H1 (cell line): ENCODE data around the gene FGF5. TPM values are rescaled to one million over a fixed set of nuclear protein-coding genes. Genes with fewer than 3 reads are reported as not detected.

Experiments used
- CTCF ChIA-PET: fragments of 300-600 bp; sonication (Branson Sonifier 250); formaldehyde crosslinking; loops from one replicate; lab custom pipeline; 2021; ENCODE audit not compliant: partially characterized antibody; lab: Charles Lee
- POLR2A ChIA-PET: fragments of 300-600 bp; sonication (Branson Sonifier 250); formaldehyde crosslinking; loops from one replicate; lab custom pipeline; 2021; ENCODE audit warnings: inconsistent platforms; ENCODE audit not compliant: partially characterized antibody; lab: Charles Lee
- DNase-seq, 2 experiments: peaks; one replicate each; pipeline versions ENCODE4 v3.0.0 to v3.0.0-alpha.2; 2010 to 2022; ENCODE audit warnings: low spot score in 2 of 2, low read depth in 1 of 2, mixed read lengths in 1 of 2
- FAIRE-seq: peaks from 2 replicates; lab custom pipeline; 2011; peaks lifted over from hg19 to GRCh38; lab: Jason Lieb, UNC
- H2AFZ ChIP-seq: 2 replicates; pipeline ENCODE4 v1.8.1; 2012; ENCODE audit warnings: low read length, inconsistent platforms
- H2AK5ac ChIP-seq: 2 replicates; pipeline ENCODE4 v1.6.1; 2013; ENCODE audit warnings: low read depth, low read length
- H2BK120ac ChIP-seq: replicated peaks from 2 replicates; pipeline ENCODE3; 2013; ENCODE audit warnings: low read depth, low read length, inconsistent platforms
- H2BK12ac ChIP-seq: 2 replicates; pipeline ENCODE4 v1.6.1; 2013; ENCODE audit warnings: low read depth, low read length
- H2BK15ac ChIP-seq: 2 replicates; pipeline ENCODE4 v1.6.1; 2013; ENCODE audit warnings: low read length
- H2BK20ac ChIP-seq: 2 replicates; pipeline ENCODE4 v1.6.1; 2013; ENCODE audit warnings: low read length
- H2BK5ac ChIP-seq: 2 replicates; pipeline ENCODE4 v1.6.1; 2013; ENCODE audit warnings: low read depth, low read length
- H3K14ac ChIP-seq: 2 replicates; pipeline ENCODE4 v1.6.1; 2013; ENCODE audit warnings: inconsistent platforms; ENCODE audit not compliant: insufficient read length
- H3K18ac ChIP-seq: 2 replicates; pipeline ENCODE4 v1.6.1; 2013; ENCODE audit warnings: low read length; ENCODE audit errors: extremely low read depth
- H3K23ac ChIP-seq: 2 replicates; pipeline ENCODE4 v1.6.1; 2013; ENCODE audit warnings: inconsistent platforms; ENCODE audit not compliant: insufficient read length
- H3K23me2 ChIP-seq: 2 replicates; pipeline ENCODE4 v1.6.1; 2013; ENCODE audit warnings: low read depth, low read length
- H3K27ac ChIP-seq: 2 replicates; pipeline ENCODE4 v1.6.1; 2011; ENCODE audit warnings: low read depth, low read length, inconsistent platforms
- H3K27me3 ChIP-seq, 4 experiments: replicated peaks in 1 of 4; 1 replicate in 1 of 4; 2 replicates in 3 of 4; pipeline versions ENCODE4 v1.6.1 to v1.8.1; 2011 to 2013; ENCODE audit warnings: low read length in 3 of 4, mild to moderate bottlenecking in 3 of 4, inconsistent platforms in 2 of 4, mixed read lengths in 2 of 4, moderate library complexity in 1 of 4; ENCODE audit not compliant: control insufficient read depth in 3 of 4, insufficient read depth in 3 of 4; ENCODE audit errors: extremely low read depth in 1 of 4
- H3K36me3 ChIP-seq, 4 experiments: 2 replicates each; pipeline versions ENCODE4 v1.6.1 to v1.8.1; 2011 to 2013; ENCODE audit warnings: mild to moderate bottlenecking in 4 of 4, low read length in 3 of 4, moderate library complexity in 2 of 4, control low read depth in 1 of 4, inconsistent platforms in 1 of 4; ENCODE audit not compliant: insufficient read depth in 4 of 4, control insufficient read depth in 2 of 4
- H3K4ac ChIP-seq: replicated peaks from 2 replicates; pipeline ENCODE3; 2013; ENCODE audit warnings: low read length, low read depth, mixed read lengths, inconsistent platforms; ENCODE audit not compliant: insufficient read length
- H3K4me1 ChIP-seq, 4 experiments: replicated peaks in 1 of 4; 1 replicate in 1 of 4; 2 replicates in 3 of 4; pipeline versions ENCODE4 v1.6.1 to v1.8.1; 2011 to 2013; ENCODE audit warnings: low read length in 3 of 4, inconsistent platforms in 2 of 4, mixed read lengths in 1 of 4; ENCODE audit not compliant: insufficient read depth in 4 of 4, control insufficient read depth in 3 of 4
- H3K4me2 ChIP-seq, 2 experiments: 2 replicates each; pipeline versions ENCODE4 v1.6.1 to v1.8.1; 2011 to 2013; ENCODE audit warnings: low read depth in 2 of 2, low read length in 2 of 2, control low read depth in 1 of 2, inconsistent platforms in 1 of 2, mild to moderate bottlenecking in 1 of 2; ENCODE audit not compliant: insufficient read depth in 1 of 2
- H3K4me3 ChIP-seq, 4 experiments: fragments of 200-600, 300-600 bp in 1 of 4; sonication (generic), shearing (Covaris generic), sonication (Bioruptor Twin) in 1 of 4; 2 replicates each; pipeline versions ENCODE4 v1.5.1 to v1.8.1; 2011 to 2016; ENCODE audit warnings: low read length in 4 of 4, low read depth in 3 of 4, control low read depth in 2 of 4, inconsistent platforms in 2 of 4, mild to moderate bottlenecking in 2 of 4, mixed read lengths in 1 of 4, moderate library complexity in 1 of 4; ENCODE audit not compliant: insufficient read depth in 2 of 4; ENCODE audit errors: extremely low read depth in 1 of 4
- H3K56ac ChIP-seq: replicated peaks from 2 replicates; pipeline ENCODE3; 2013; ENCODE audit warnings: low read depth, mild to moderate bottlenecking, mixed read lengths, low read length, inconsistent platforms; ENCODE audit not compliant: insufficient read length
- H3K79me1 ChIP-seq: 2 replicates; pipeline ENCODE4 v1.6.1; 2013; ENCODE audit warnings: low read depth, low read length, control low read depth
- H3K79me2 ChIP-seq, 2 experiments: 2 replicates each; pipeline versions ENCODE4 v1.6.1 to v1.8.1; 2012 to 2013; ENCODE audit warnings: low read length in 2 of 2, mild to moderate bottlenecking in 2 of 2, inconsistent platforms in 1 of 2; ENCODE audit not compliant: insufficient read depth in 2 of 2, control insufficient read depth in 1 of 2
- H3K9ac ChIP-seq, 4 experiments: replicated peaks in 1 of 4; 1 replicate in 1 of 4; 2 replicates in 3 of 4; pipeline versions ENCODE4 v1.6.1 to v1.8.1; 2011 to 2013; ENCODE audit warnings: low read depth in 3 of 4, low read length in 3 of 4, control low read depth in 2 of 4, mild to moderate bottlenecking in 2 of 4, moderate library complexity in 2 of 4, inconsistent platforms in 1 of 4; ENCODE audit errors: extremely low read depth in 1 of 4
- H3K9me3 ChIP-seq, 2 experiments: 2 replicates each; pipeline versions ENCODE4 v1.6.1 to v1.8.1; 2012 to 2013; ENCODE audit warnings: mild to moderate bottlenecking in 2 of 2, moderate library complexity in 2 of 2, control low read depth in 1 of 2, inconsistent platforms in 1 of 2, low read depth in 1 of 2, low read length in 1 of 2, mixed read lengths in 1 of 2; ENCODE audit not compliant: insufficient read depth in 2 of 2
- H4K20me1 ChIP-seq, 2 experiments: replicated peaks in 1 of 2; 2 replicates each; pipeline versions ENCODE3 to v1.8.1; 2011 to 2013; ENCODE audit warnings: inconsistent platforms in 2 of 2, low read length in 2 of 2, mild to moderate bottlenecking in 1 of 2; ENCODE audit not compliant: insufficient read depth in 2 of 2, control insufficient read depth in 1 of 2
- H4K5ac ChIP-seq: 2 replicates; pipeline ENCODE4 v1.6.1; 2013; ENCODE audit warnings: low read length, low read depth, mixed read lengths, inconsistent platforms; ENCODE audit not compliant: insufficient read length
- H4K8ac ChIP-seq: 2 replicates; pipeline ENCODE4 v1.8.0; 2013; ENCODE audit warnings: mild to moderate bottlenecking, moderate library complexity, low read length, inconsistent platforms; ENCODE audit not compliant: insufficient read depth; ENCODE audit errors: extremely low read depth
- H4K91ac ChIP-seq: replicated peaks from 2 replicates; pipeline ENCODE3; 2013; ENCODE audit warnings: low read length, mixed read lengths, inconsistent platforms; ENCODE audit not compliant: insufficient read length
- ASH2L ChIP-seq: fragments of 200-600, 300-600 bp; sonication (generic); IDR thresholded peaks from one replicate; pipeline ENCODE4 v1.7.1; 2017; ENCODE audit warnings: low read length
- CHD1 ChIP-seq: IDR thresholded peaks from 2 replicates; pipeline ENCODE4 v1.6.1; 2012; ENCODE audit warnings: low read depth, low read length, improper control_type of control experiment
- GTF2F1 ChIP-seq: IDR thresholded peaks from 2 replicates; pipeline ENCODE4 v1.6.1; 2012; ENCODE audit warnings: low read depth, low read length, improper control_type of control experiment, borderline replicate concordance
- POLR2A ChIP-seq, 2 experiments: IDR thresholded peaks; 1 replicate in 1 of 2; 2 replicates in 1 of 2; pipeline ENCODE4 v1.6.1; 2011; ENCODE audit warnings: low read depth in 2 of 2, low read length in 2 of 2, mild to moderate bottlenecking in 2 of 2; ENCODE audit errors: control extremely low read depth in 1 of 2
- POLR2AphosphoS5 ChIP-seq: IDR thresholded peaks from 2 replicates; pipeline ENCODE4 v1.6.1; 2011; ENCODE audit warnings: low read depth, low read length
- RXRA ChIP-seq: IDR thresholded peaks from 2 replicates; pipeline ENCODE4 v1.6.1; 2011; ENCODE audit warnings: low read depth, mild to moderate bottlenecking, low read length, moderate library complexity; ENCODE audit not compliant: insufficient read depth
- SUZ12 ChIP-seq: fragments of 200-600 bp; sonication (generic); IDR thresholded peaks from 2 replicates; pipeline ENCODE4 v1.6.1; 2012; ENCODE audit warnings: mild to moderate bottlenecking, inconsistent platforms, low read length, moderate library complexity, mixed read lengths
- TBP ChIP-seq: IDR thresholded peaks from 2 replicates; pipeline ENCODE4 v1.6.1; 2011; ENCODE audit warnings: low read depth, low read length, improper control_type of control experiment
- TCF12 ChIP-seq: IDR thresholded peaks from 2 replicates; pipeline ENCODE4 v1.6.1; 2011; ENCODE audit warnings: low read depth, mild to moderate bottlenecking, low read length
- YY1 ChIP-seq: IDR thresholded peaks from 2 replicates; pipeline ENCODE4 v1.6.1; 2011; ENCODE audit warnings: low read depth, mild to moderate bottlenecking, low read length
- WGBS, 2 experiments: shearing (Covaris generic) in 1 of 2; methylation state at CpG; one replicate each; pipeline versions ENCODE4 v1.1.6 to v1.1.7; 2013 to 2015; ENCODE audit warnings: low lambda C conversion rate in 2 of 2, mixed read lengths in 2 of 2, inconsistent platforms in 1 of 2, low coverage in 1 of 2, missing lambda C conversion rate in 1 of 2; ENCODE audit not compliant: insufficient replicate concordance in 2 of 2, insufficient coverage in 1 of 2, insufficient read length in 1 of 2; ENCODE audit errors: extremely low coverage in 1 of 2, missing lambda C conversion rate in 1 of 2; 5-methylcytosine and 5-hydroxymethylcytosine counted together
- polyA plus RNA-seq, 7 experiments: library from polyadenylated mRNA; depleted of rRNA in 3 of 7; stranded (reverse) in 5 of 7; unstranded in 2 of 7; fragments of >200 nt in 5 of 7; fragments of 200-250 nt in 2 of 7; gene quantifications; 1 replicate in 5 of 7; 2 replicates in 1 of 7; 4 replicates in 1 of 7; pipeline versions ENCODE4 v1.2.1 to v1.2.3, GENCODE V29; 2011 to 2013; ENCODE audit warnings: missing spikeins in 2 of 7, mixed read lengths in 2 of 7
- total RNA-seq: library from RNA; stranded (reverse); fragmentation: NEBNext Ultra II Directional; extraction: Animal tissue kit (Norgen Biotek cat#: 25700); gene quantifications from 2 replicates; pipeline ENCODE4 v1.2.1, GENCODE V29; 2021
- TF ChIP-seq, protein P1 (sequence below): IDR thresholded peaks from 2 replicates; pipeline ENCODE4 v1.6.1; 2012; ENCODE audit warnings: low read length, inconsistent platforms
- TF ChIP-seq, protein P2 (sequence below): IDR thresholded peaks from 2 replicates; pipeline ENCODE4 v1.6.1; 2012; ENCODE audit warnings: inconsistent platforms
- TF ChIP-seq, protein P3 (sequence below): IDR thresholded peaks from 2 replicates; pipeline ENCODE4 v1.6.1; 2011; ENCODE audit warnings: low read depth, mild to moderate bottlenecking, low read length; ENCODE audit not compliant: insufficient read depth

The FGF5 gene
- total and polyA plus RNA-seq, 2 of the 8 experiments (the other 6 are each of a cell fraction or from before 2014, with no cell fraction given): not detected

- H3K9me3 ChIP-seq: no peaks in the 10 kb centered on the region
- TF ChIP-seq YY1 (no peak), ASH2L (no peak), POLR2A (IDR thresholded peaks at IDR 0.05; ENCODE audit: control extremely low read depth in 1 of 2, low read depth in 2 of 2, low read length in 2 of 2) (no peak), CHD1 (no peak), POLR2AphosphoS5 (no peak), TBP (no peak), RXRA (no peak), TCF12 (no peak), SUZ12 (no peak), GTF2F1 (no peak)
- TF ChIP-seq, protein P1, sequence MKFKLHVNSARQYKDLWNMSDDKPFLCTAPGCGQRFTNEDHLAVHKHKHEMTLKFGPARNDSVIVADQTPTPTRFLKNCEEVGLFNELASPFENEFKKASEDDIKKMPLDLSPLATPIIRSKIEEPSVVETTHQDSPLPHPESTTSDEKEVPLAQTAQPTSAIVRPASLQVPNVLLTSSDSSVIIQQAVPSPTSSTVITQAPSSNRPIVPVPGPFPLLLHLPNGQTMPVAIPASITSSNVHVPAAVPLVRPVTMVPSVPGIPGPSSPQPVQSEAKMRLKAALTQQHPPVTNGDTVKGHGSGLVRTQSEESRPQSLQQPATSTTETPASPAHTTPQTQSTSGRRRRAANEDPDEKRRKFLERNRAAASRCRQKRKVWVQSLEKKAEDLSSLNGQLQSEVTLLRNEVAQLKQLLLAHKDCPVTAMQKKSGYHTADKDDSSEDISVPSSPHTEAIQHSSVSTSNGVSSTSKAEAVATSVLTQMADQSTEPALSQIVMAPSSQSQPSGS: no peak
- TF ChIP-seq, protein P2, sequence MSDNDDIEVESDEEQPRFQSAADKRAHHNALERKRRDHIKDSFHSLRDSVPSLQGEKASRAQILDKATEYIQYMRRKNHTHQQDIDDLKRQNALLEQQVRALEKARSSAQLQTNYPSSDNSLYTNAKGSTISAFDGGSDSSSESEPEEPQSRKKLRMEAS: no peak
- TF ChIP-seq, protein P3, sequence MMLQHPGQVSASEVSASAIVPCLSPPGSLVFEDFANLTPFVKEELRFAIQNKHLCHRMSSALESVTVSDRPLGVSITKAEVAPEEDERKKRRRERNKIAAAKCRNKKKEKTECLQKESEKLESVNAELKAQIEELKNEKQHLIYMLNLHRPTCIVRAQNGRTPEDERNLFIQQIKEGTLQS: no peak
These were observed 3.9 kb downstream of the FGF5 start for GRCh38 chr4:80270321-80270720.

More at GRCh38 chr4:80270321-80270720, 3.9 kb downstream of the FGF5 start:
- H4K8ac ChIP-seq: no peak overlapping the region
- no peak overlapping the region for H3K14ac ChIP-seq
- no peak overlapping the region for H3K56ac ChIP-seq
- no peaks in the 10 kb centered on the region for H3K36me3 ChIP-seq
- H3K27ac ChIP-seq: no peak overlapping the region
- CTCF ChIA-PET: interaction anchor here (0.6 to 1.5 kb wide), 6 partner anchors 11 to 1577 kb away, joined by 3 to 6 read pairs (median 4); partner anchors contain the start of gene PRDM8
- H4K91ac ChIP-seq: no peak overlapping the region
- H3K18ac ChIP-seq: no peak overlapping the region
- no peak overlapping the region for H2BK15ac ChIP-seq
- peaks cover 7% of the 10 kb centered on the region; the same call in 1 of the 2 replicates for H3K23me2 ChIP-seq
- H2BK12ac ChIP-seq: no peak overlapping the region
- H3K4ac ChIP-seq: no peak overlapping the region
- H2BK5ac ChIP-seq: no peak overlapping the region
- H3K79me2 ChIP-seq: no peaks in the 10 kb centered on the region
- POLR2A ChIA-PET: interaction anchor here (0.6 kb wide), 1 partner anchor 14 kb away, joined by 3 read pairs; no protein-coding TSS in a partner anchor
- no peaks in the 10 kb centered on the region for H3K79me1 ChIP-seq
- H2BK120ac ChIP-seq: no peak overlapping the region
- H3K4me3 ChIP-seq: no peak overlapping the region
- 88% methylated on average over 2 of the region's 2 CpGs; no CpG with 5 or more reads in 1 of the 2 experiments for WGBS, 2 experiments
- H3K27me3 ChIP-seq: peaks cover 46 to 52% (median 49%) of the 10 kb centered on the region in 4 experiments
- no peak overlapping the region for H2BK20ac ChIP-seq
- H2AK5ac ChIP-seq: no peak overlapping the region
- DNase-seq: no peak
- no peak for FAIRE-seq
- no peak overlapping the region for H3K9ac ChIP-seq
- peaks cover 7 to 13% of the 10 kb centered on the region in 2 experiments for H4K20me1 ChIP-seq
- no peak overlapping the region for H3K23ac ChIP-seq
- H2AFZ ChIP-seq: no peak overlapping the region
- H4K5ac ChIP-seq: no peak overlapping the region
- H3K4me1 ChIP-seq: peaks cover 0 to 25% (median 18%) of the 10 kb centered on the region in 4 experiments; a peak in 6 of 7 replicates
- no peak overlapping the region for H3K4me2 ChIP-seq
